ENCODE measurements around the gene AMBN.

GRCh38 chr4:70613306-70614183 lies 21.5 kb downstream of the AMBN start:
- TF ChIP-seq EP300 (IDR thresholded peaks at IDR 0.05): no peak
- no peak for TF ChIP-seq POLR2AphosphoS5 (IDR thresholded peaks at IDR 0.05)
- TF ChIP-seq CTCF (IDR thresholded peaks at IDR 0.05): no peak

All from esophagus muscularis mucosa (tissue), 4 donors.